Ovary (tissue), 3 donors: ENCODE results near the gene MBOAT7.

ENCODE experiments used
- CTCF ChIP-seq, 3 donors: fragments of 450-650 bp in 2 of 3; fragments of 200-600 bp in 1 of 3; IDR thresholded peaks; one replicate each; pipeline versions ENCODE4 v1.5.1 to v1.8.0; 2016 to 2022; ENCODE audit warnings: antibody characterized with exemption in 3 of 3, mild to moderate bottlenecking in 1 of 3
- POLR2A ChIP-seq: fragments of 450-650 bp; IDR thresholded peaks from one replicate; pipeline ENCODE4 v1.6.1; 2017; ENCODE audit warnings: antibody characterized with exemption, mild to moderate bottlenecking, moderate library complexity
- donor health status: DM: no; HTN: no; CAD: no.

GRCh38 chr19:54162884-54163283 is 26.5 kb downstream of the MBOAT7 start:
- no peak for TF ChIP-seq POLR2A
- no peak for TF ChIP-seq CTCF (IDR thresholded peaks at IDR 0.05)
